Suprapubic skin (tissue), 4 donors: ENCODE results near the gene SLC6A13. TPM values are rescaled to one million over a fixed set of nuclear protein-coding genes. Genes with fewer than 3 reads are reported as not detected.

Experiments
- DNase-seq, 2 donors: peaks; one replicate each; pipeline ENCODE4 v3.0.0-alpha.2; 2019; ENCODE audit warnings: low spot score in 2 of 2
- H3K27ac ChIP-seq: fragments of 200-600 bp; sonication (generic); one replicate; pipeline ENCODE4 v1.5.1; 2019
- H3K27me3 ChIP-seq: fragments of 200-600 bp; sonication (generic); one replicate; pipeline ENCODE4 v1.5.1; 2019
- H3K36me3 ChIP-seq: fragments of 200-600 bp; sonication (generic); one replicate; pipeline ENCODE4 v1.5.1; 2019
- H3K4me1 ChIP-seq: fragments of 200-600 bp; sonication (generic); one replicate; pipeline ENCODE4 v1.5.1; 2019
- H3K4me3 ChIP-seq: fragments of 200-600 bp; sonication (generic); one replicate; pipeline ENCODE4 v1.5.1; 2019; ENCODE audit warnings: mild to moderate bottlenecking
- H3K9me3 ChIP-seq: fragments of 200-600 bp; sonication (generic); one replicate; pipeline ENCODE4 v1.5.1; 2019
- CTCF ChIP-seq, 2 donors: fragments of 200-600 bp in 1 of 2; fragments of 450-650 bp in 1 of 2; sonication (generic) in 1 of 2; IDR thresholded peaks; one replicate each; pipeline ENCODE4 v1.5.1; 2016 to 2019; ENCODE audit warnings: antibody characterized with exemption in 2 of 2, mild to moderate bottlenecking in 1 of 2, moderate library complexity in 1 of 2
- EP300 ChIP-seq: sonication (generic); formaldehyde crosslinking; IDR thresholded peaks from one replicate; pipeline ENCODE4 v1.6.1; 2017; ENCODE audit warnings: antibody characterized with exemption
- POLR2A ChIP-seq, 2 donors: fragments of 450-650 bp; IDR thresholded peaks; one replicate each; pipeline ENCODE4 v1.6.1; 2017; ENCODE audit warnings: antibody characterized with exemption in 2 of 2, mild to moderate bottlenecking in 2 of 2, moderate library complexity in 2 of 2
- POLR2AphosphoS5 ChIP-seq, 3 donors: sonication (generic); formaldehyde crosslinking; IDR thresholded peaks; one replicate each; pipeline ENCODE4 v1.6.1; 2017; ENCODE audit warnings: antibody characterized with exemption in 3 of 3
- WGBS: methylation state at CpG from one replicate; pipeline ENCODE4 v1.1.5; 2018; 5-methylcytosine and 5-hydroxymethylcytosine counted together
- total RNA-seq, 4 donors: library from RNA; depleted of rRNA; stranded (reverse); fragments of >200 nt; gene quantifications; one replicate each; pipeline ENCODE4 v1.1.0, GENCODE V29; 2016

SLC6A13 gene
- total RNA-seq, 4 donors from 2014 or later, result not detected

- no peak for DNase-seq
- no peaks in the 10 kb centered on the region for H3K9me3 ChIP-seq
- no peak overlapping the region for H3K27ac ChIP-seq
- TF ChIP-seq POLR2A (IDR thresholded peaks at IDR 0.05), result no peak
- no peak for TF ChIP-seq CTCF (IDR thresholded peaks at IDR 0.05)
- TF ChIP-seq EP300, result no peak
- TF ChIP-seq POLR2AphosphoS5 (IDR thresholded peaks at IDR 0.05), result no peak
- H3K27me3 ChIP-seq, result peaks cover 44% of the 10 kb centered on the region
- 71% methylated on average over 3 of the region's 3 CpGs for WGBS
- no peaks in the 10 kb centered on the region for H3K4me1 ChIP-seq
- no peak overlapping the region for H3K4me3 ChIP-seq
- H3K36me3 ChIP-seq, result no peaks in the 10 kb centered on the region
Measured at GRCh38 chr12:256958-257357, 5.7 kb downstream of the SLC6A13 start.

GRCh38 chr12:256225-256624, 6.4 kb downstream of the SLC6A13 start:
- Histone ChIP-seq H3K27ac (no peak overlapping the region), H3K36me3 (no peaks in the 10 kb centered on the region), H3K27me3 (peaks cover 37% of the 10 kb centered on the region), H3K9me3 (no peaks in the 10 kb centered on the region), H3K4me1 (no peaks in the 10 kb centered on the region), H3K4me3 (no peak overlapping the region)
- WGBS, result 71% methylated on average over 6 of the region's 6 CpGs
- TF ChIP-seq EP300 (no peak), POLR2A (IDR thresholded peaks at IDR 0.05) (no peak), POLR2AphosphoS5 (IDR thresholded peaks at IDR 0.05) (no peak)
- no peak for DNase-seq

GRCh38 chr12:254912-255311, 7.7 kb downstream of the SLC6A13 start:
- 85% methylated on average over 9 of the region's 9 CpGs for WGBS
- Histone ChIP-seq H3K36me3 (no peaks in the 10 kb centered on the region), H3K4me1 (no peaks in the 10 kb centered on the region), H3K27me3 (peaks cover 29% of the 10 kb centered on the region), H3K4me3 (no peak overlapping the region), H3K27ac (no peak overlapping the region), H3K9me3 (no peaks in the 10 kb centered on the region)
- TF ChIP-seq CTCF (IDR thresholded peaks at IDR 0.05) (no peak), EP300 (no peak), POLR2A (IDR thresholded peaks at IDR 0.05) (no peak), POLR2AphosphoS5 (IDR thresholded peaks at IDR 0.05) (no peak)
- no peak for DNase-seq

GRCh38 chr12:254039-254438, 8.6 kb downstream of the SLC6A13 start:
- Histone ChIP-seq H3K4me3 (no peak overlapping the region), H3K27ac (no peak overlapping the region), H3K36me3 (no peaks in the 10 kb centered on the region), H3K27me3 (peaks cover 24% of the 10 kb centered on the region), H3K9me3 (no peaks in the 10 kb centered on the region), H3K4me1 (no peaks in the 10 kb centered on the region)
- WGBS, result 78% methylated on average over 10 of the region's 10 CpGs
- no peak for DNase-seq
- TF ChIP-seq EP300, result no peak
- TF ChIP-seq POLR2AphosphoS5 (IDR thresholded peaks at IDR 0.05), result no peak
- no peak for TF ChIP-seq CTCF (IDR thresholded peaks at IDR 0.05)
- TF ChIP-seq POLR2A (IDR thresholded peaks at IDR 0.05), result no peak

GRCh38 chr12:253116-253831, 9.4 kb downstream of the SLC6A13 start:
- H3K9me3 ChIP-seq, result no peaks in the 10 kb centered on the region
- H3K4me3 ChIP-seq, result no peak overlapping the region
- no peak for TF ChIP-seq POLR2A (IDR thresholded peaks at IDR 0.05)
- no peak for TF ChIP-seq EP300
- no peak for TF ChIP-seq POLR2AphosphoS5 (IDR thresholded peaks at IDR 0.05)
- no peak for TF ChIP-seq CTCF (IDR thresholded peaks at IDR 0.05)
- no peak for DNase-seq
- WGBS, result 87% methylated on average over 12 of the region's 12 CpGs
- H3K27me3 ChIP-seq, result peaks cover 20% of the 10 kb centered on the region
- H3K27ac ChIP-seq, result no peak overlapping the region
- H3K4me1 ChIP-seq, result no peaks in the 10 kb centered on the region
- no peaks in the 10 kb centered on the region for H3K36me3 ChIP-seq
